GM12878 (cell line): ENCODE measurements around the gene AIDA.

Experiments
- ATF3 ChIP-seq: IDR thresholded peaks from 2 replicates; pipeline ENCODE4 v1.6.1; 2011; ENCODE audit warnings: low read depth, mild to moderate bottlenecking, low read length, moderate library complexity, borderline replicate concordance; ENCODE audit errors: extremely low read depth
- BCL11A ChIP-seq: IDR thresholded peaks from 2 replicates; pipeline ENCODE4 v1.6.1; 2011; ENCODE audit warnings: low read depth, low read length
- CTCF ChIP-seq, 3 experiments: IDR thresholded peaks in 2 of 3; conservative IDR thresholded peaks in 1 of 3; 2 replicates each; pipeline ENCODE4 v1.5.1; 2011; ENCODE audit warnings: low read depth in 3 of 3, low read length in 3 of 3, mild to moderate bottlenecking in 3 of 3, control low read depth in 2 of 3, moderate library complexity in 2 of 3, inconsistent platforms in 1 of 3, mixed read lengths in 1 of 3; ENCODE audit not compliant: control insufficient read depth in 2 of 3, insufficient read depth in 1 of 3; ENCODE audit errors: extremely low read depth in 1 of 3
- E4F1 ChIP-seq: fragments of 450-650 bp; IDR thresholded peaks from 2 replicates; pipeline ENCODE4 v1.6.1; 2018; ENCODE audit warnings: borderline replicate concordance, mild to moderate bottlenecking; ENCODE audit not compliant: partially characterized antibody
- EZH2 ChIP-seq: IDR thresholded peaks from 2 replicates; pipeline ENCODE4 v1.6.1; 2012; ENCODE audit warnings: low read depth, mild to moderate bottlenecking, control low read depth, inconsistent platforms, low read length, borderline replicate concordance; ENCODE audit not compliant: control insufficient read depth
- FOXM1 ChIP-seq: IDR thresholded peaks from 2 replicates; pipeline ENCODE4 v1.6.1; 2012; ENCODE audit warnings: low read depth, mild to moderate bottlenecking, inconsistent platforms, low read length, moderate library complexity
- IKZF1 ChIP-seq: fragments of 450-650 bp; conservative IDR thresholded peaks from 2 replicates; pipeline ENCODE4 v1.6.1; 2017; ENCODE audit warnings: antibody characterized with exemption, mild to moderate bottlenecking
- PBX3 ChIP-seq: IDR thresholded peaks from 2 replicates; pipeline ENCODE4 v1.6.1; 2011; ENCODE audit warnings: mild to moderate bottlenecking, low read depth, low read length, moderate library complexity; ENCODE audit not compliant: insufficient replicate concordance
- POLR2A ChIP-seq: IDR thresholded peaks from 2 replicates; pipeline ENCODE4 v1.6.1; 2011; ENCODE audit warnings: low read depth, mild to moderate bottlenecking, low read length
- REST ChIP-seq: IDR thresholded peaks from 2 replicates; pipeline ENCODE4 v1.6.1; 2012; ENCODE audit warnings: mild to moderate bottlenecking, low read depth, low read length
- SP1 ChIP-seq: IDR thresholded peaks from one replicate; pipeline ENCODE4 v1.6.1; 2011; ENCODE audit warnings: low read depth, low read length

- TF ChIP-seq FOXM1 = no peak
- no peak for TF ChIP-seq CTCF (IDR thresholded peaks at IDR 0.05 in 2 of 3, conservative IDR thresholded peaks at IDR 0.05 in 1 of 3; ENCODE audit: control insufficient read depth in 2 of 3, extremely low read depth in 1 of 3, insufficient read depth in 1 of 3, low read depth in 3 of 3, low read length in 3 of 3)
- TF ChIP-seq E4F1 = no peak
- TF ChIP-seq IKZF1 = no peak
- no peak for TF ChIP-seq ATF3
- TF ChIP-seq SP1 = no peak
- no peak for TF ChIP-seq EZH2
- no peak for TF ChIP-seq POLR2A
- no peak for TF ChIP-seq REST
- TF ChIP-seq BCL11A = no peak
- TF ChIP-seq PBX3 = no peak
Observed at GRCh38 chr1:222697826-222698225, 14.5 kb downstream of the AIDA start.
